Loucy (cell line): ENCODE measurements around the gene TMEM132D.

Experiments
- CTCF ChIP-seq: fragments of 200-600 bp; sonication (generic); conservative IDR thresholded peaks from 2 replicates; pipeline ENCODE4 v1.5.1; 2014; ENCODE audit warnings: mild to moderate bottlenecking, antibody characterized with exemption, low read length
- EZH2phosphoT487 ChIP-seq: fragments of 200-600 bp; IDR thresholded peaks from 2 replicates; pipeline ENCODE4 v1.6.1; 2018; ENCODE audit warnings: antibody characterized with exemption, mild to moderate bottlenecking, moderate library complexity, borderline replicate concordance

- TF ChIP-seq CTCF (no peak), EZH2phosphoT487 (no peak)
Measured at GRCh38 chr12:129208566-129208965, 695.3 kb downstream of the TMEM132D start.
